SK-N-SH (cell line): Measurements from ENCODE around the gene PACSIN2.

Experiments used
- EP300 ChIP-seq, 2 experiments: IDR thresholded peaks; 2 replicates each; pipeline versions ENCODE4 v1.4.0 to v1.6.1; 2012; ENCODE audit warnings: borderline replicate concordance in 1 of 2, low read depth in 1 of 2, low read length in 1 of 2
- GABPA ChIP-seq: IDR thresholded peaks from 2 replicates; pipeline ENCODE4 v1.4.0; 2012; ENCODE audit warnings: low read depth, mild to moderate bottlenecking
- MAX ChIP-seq: IDR thresholded peaks from 2 replicates; pipeline ENCODE4 v1.4.0; 2012; ENCODE audit warnings: low read depth
- NFIC ChIP-seq: IDR thresholded peaks from 2 replicates; pipeline ENCODE4 v1.4.0; 2012; ENCODE audit warnings: borderline replicate concordance
- POLR2AphosphoS5 ChIP-seq: IDR thresholded peaks from 2 replicates; pipeline ENCODE4 v1.6.1; 2012; ENCODE audit warnings: low read depth, low read length
- RAD21 ChIP-seq: IDR thresholded peaks from 2 replicates; pipeline ENCODE4 v1.6.1; 2012; ENCODE audit warnings: mild to moderate bottlenecking, low read length
- RCOR1 ChIP-seq: fragments of 150-350 bp; IDR thresholded peaks from 2 replicates; pipeline ENCODE4 v1.6.1; 2017; ENCODE audit warnings: antibody characterized with exemption, low read length
- YY1 ChIP-seq: IDR thresholded peaks from 2 replicates; pipeline ENCODE4 v1.4.0; 2012; ENCODE audit warnings: low read depth, mild to moderate bottlenecking
- TF ChIP-seq, protein P1 (sequence below): fragments of 200-600 bp; sonication (generic); IDR thresholded peaks from 2 replicates; pipeline ENCODE4 v1.6.1; 2017; ENCODE audit warnings: antibody characterized with exemption, mild to moderate bottlenecking, moderate library complexity
- TF ChIP-seq, protein P2 (sequence below): fragments of 150-350 bp; IDR thresholded peaks from 2 replicates; pipeline ENCODE4 v1.6.1; 2017; ENCODE audit warnings: antibody characterized with exemption, low read length, low read depth, borderline replicate concordance

GRCh38 chr22:42978453-42979103 is 36.4 kb downstream of the PACSIN2 start:
- TF ChIP-seq, protein P1, sequence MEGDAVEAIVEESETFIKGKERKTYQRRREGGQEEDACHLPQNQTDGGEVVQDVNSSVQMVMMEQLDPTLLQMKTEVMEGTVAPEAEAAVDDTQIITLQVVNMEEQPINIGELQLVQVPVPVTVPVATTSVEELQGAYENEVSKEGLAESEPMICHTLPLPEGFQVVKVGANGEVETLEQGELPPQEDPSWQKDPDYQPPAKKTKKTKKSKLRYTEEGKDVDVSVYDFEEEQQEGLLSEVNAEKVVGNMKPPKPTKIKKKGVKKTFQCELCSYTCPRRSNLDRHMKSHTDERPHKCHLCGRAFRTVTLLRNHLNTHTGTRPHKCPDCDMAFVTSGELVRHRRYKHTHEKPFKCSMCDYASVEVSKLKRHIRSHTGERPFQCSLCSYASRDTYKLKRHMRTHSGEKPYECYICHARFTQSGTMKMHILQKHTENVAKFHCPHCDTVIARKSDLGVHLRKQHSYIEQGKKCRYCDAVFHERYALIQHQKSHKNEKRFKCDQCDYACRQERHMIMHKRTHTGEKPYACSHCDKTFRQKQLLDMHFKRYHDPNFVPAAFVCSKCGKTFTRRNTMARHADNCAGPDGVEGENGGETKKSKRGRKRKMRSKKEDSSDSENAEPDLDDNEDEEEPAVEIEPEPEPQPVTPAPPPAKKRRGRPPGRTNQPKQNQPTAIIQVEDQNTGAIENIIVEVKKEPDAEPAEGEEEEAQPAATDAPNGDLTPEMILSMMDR, result no peak
- no peak for TF ChIP-seq RAD21
- no peak for TF ChIP-seq MAX
- no peak for TF ChIP-seq NFIC
- TF ChIP-seq EP300 (IDR thresholded peaks at IDR 0.05; ENCODE audit: borderline replicate concordance in 1 of 2, low read depth in 1 of 2, low read length in 1 of 2), result no peak
- no peak for TF ChIP-seq YY1
- TF ChIP-seq, protein P2, sequence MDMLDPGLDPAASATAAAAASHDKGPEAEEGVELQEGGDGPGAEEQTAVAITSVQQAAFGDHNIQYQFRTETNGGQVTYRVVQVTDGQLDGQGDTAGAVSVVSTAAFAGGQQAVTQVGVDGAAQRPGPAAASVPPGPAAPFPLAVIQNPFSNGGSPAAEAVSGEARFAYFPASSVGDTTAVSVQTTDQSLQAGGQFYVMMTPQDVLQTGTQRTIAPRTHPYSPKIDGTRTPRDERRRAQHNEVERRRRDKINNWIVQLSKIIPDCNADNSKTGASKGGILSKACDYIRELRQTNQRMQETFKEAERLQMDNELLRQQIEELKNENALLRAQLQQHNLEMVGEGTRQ, result no peak
- TF ChIP-seq RCOR1, result no peak
- no peak for TF ChIP-seq POLR2AphosphoS5
- TF ChIP-seq GABPA, result no peak
